ENCODE data around the gene KRT76.
"Not testable (repeated sequence)": the region's sequence is repeated elsewhere in the genome, so short reads cannot be mapped to it uniquely, and the experiment has no call there.

KRT76 gene

GRCh38 chr12:52781399-52782082 lies 4.4 kb upstream of the KRT76 start:
- DNase-seq (ENCODE audit: low read depth in 3 of 3), result no peak

GRCh38 chr12:52779914-52780313 lies 2.8 kb upstream of the KRT76 start:
- no peak for DNase-seq (ENCODE audit: low read depth in 3 of 3)

- DNase-seq (ENCODE audit: low read depth in 3 of 3), result no peak
These were observed 1.7 kb upstream of the KRT76 start for GRCh38 chr12:52778833-52779232.

GRCh38 chr12:52777566-52777965 lies 421 bp upstream of the KRT76 start:
- DNase-seq (ENCODE audit: low read depth in 3 of 3), result no peak

- no peak for DNase-seq (ENCODE audit: low read depth in 3 of 3)
These were observed 710 bp downstream of the KRT76 start for GRCh38 chr12:52776435-52776834.

GRCh38 chr12:52774629-52775250 lies 2.4 kb downstream of the KRT76 start:
- no peak for DNase-seq (ENCODE audit: low read depth in 3 of 3)

GRCh38 chr12:52772772-52773171 lies 4.4 kb downstream of the KRT76 start:
- no peak for DNase-seq (ENCODE audit: low read depth in 3 of 3)

- DNase-seq (ENCODE audit: low read depth in 3 of 3), result no peak
These were observed 5.0 kb downstream of the KRT76 start for GRCh38 chr12:52772188-52772587.

GRCh38 chr12:52771505-52771904 lies 5.6 kb downstream of the KRT76 start:
- DNase-seq (ENCODE audit: low read depth in 3 of 3), result no peak

DNA sequence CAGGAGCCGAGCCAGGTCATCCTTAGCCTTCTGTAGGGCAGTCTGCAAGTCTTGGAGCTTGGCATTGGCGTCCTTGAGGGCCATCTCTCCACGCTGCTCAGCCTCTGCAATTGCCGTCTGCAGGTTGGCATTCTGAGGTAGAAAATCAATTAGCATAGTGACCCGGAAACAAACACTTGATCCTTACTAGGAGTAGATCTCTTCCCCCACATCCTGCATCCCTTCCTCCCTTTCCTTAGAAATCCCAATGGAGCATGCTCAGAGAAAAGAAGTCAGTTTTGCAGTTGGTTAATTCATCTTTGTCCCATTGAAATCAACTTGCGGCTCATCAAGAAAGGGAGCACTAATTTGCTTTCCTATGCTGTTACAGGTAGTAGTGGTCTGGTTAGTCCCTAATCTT lies 6.1 kb downstream of the KRT76 start:
- DNase-seq (ENCODE audit: low read depth in 3 of 3), result no peak

GRCh38 chr12:52769946-52770345 lies 7.2 kb downstream of the KRT76 start:
- DNase-seq (ENCODE audit: low read depth in 3 of 3), result no peak

DNA sequence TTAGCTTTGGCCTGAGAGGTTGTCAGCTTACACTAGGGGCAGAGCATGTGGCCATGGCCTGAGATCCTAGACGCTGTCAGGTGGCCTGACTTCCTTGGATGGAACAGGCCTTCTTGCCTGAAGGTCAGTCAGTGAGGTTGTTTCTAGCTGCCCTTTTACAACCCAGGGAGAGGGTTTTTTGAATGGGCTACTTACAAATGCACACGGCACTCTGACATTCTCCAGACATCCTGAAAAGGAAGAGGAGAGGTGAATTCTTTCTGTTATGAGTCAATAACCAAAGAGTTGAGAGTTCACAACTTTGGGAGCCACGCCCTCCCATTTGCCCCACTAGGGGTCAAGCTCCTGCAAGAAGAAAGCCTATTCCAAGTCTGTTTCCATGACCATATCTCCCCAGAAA lies 7.8 kb downstream of the KRT76 start:
- no peak for DNase-seq (ENCODE audit: low read depth in 3 of 3)

DNA sequence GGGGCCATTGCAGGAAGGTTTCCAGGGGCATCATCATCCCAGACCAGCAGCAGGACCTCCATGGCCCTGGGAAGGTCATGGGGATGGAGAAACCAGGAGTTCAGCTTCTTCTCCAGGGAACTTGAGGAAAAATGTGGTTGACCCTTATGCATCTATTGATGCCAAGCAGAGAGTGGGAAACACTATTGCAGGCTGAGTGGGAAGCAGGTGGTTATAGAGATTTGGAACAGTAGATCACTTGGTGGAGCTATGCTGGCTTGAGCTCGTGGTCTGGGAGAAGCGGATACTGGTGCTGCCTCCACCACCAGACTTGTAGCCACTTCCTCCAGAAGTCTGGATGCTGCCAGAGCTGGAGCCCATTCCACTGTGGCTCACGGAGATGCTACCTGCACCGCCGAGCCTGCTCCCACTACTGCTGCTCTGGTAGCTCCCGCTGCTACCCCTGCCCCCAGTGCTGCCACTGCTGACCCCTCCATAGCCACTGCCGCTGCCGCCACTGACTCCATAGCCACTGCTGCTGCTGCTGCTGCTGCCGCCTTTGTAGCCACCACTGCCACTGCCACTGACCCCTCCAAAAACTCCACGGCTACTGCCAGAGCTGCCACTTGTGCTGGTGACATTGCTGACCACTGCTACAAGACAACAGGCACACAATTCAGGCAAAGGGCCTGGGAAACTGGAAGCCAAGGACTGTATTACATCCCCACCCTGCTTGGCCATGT lies 8.5 kb downstream of the KRT76 start:
- no peak for DNase-seq (ENCODE audit: low read depth in 3 of 3)

DNA sequence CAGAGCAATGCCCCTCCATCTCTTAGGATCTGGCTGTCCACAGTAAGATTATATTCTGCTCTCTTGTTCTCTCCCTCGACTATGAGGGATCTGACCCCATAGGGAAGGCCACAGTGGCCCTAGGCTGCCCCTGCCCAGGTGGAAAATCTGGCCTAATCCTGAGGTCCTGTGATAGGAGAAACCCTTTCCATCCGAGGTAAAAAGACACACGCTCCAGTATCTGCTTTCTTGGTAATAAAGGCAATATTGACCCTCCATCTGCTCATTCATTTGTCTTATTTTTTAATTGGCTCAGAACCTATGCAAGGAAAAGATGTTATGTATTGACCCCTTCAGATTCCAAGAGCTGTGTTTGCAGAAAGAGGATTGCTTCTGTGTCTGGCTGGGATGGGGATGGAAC lies 9.7 kb downstream of the KRT76 start:
- no peak for DNase-seq (ENCODE audit: low read depth in 3 of 3)

DNA sequence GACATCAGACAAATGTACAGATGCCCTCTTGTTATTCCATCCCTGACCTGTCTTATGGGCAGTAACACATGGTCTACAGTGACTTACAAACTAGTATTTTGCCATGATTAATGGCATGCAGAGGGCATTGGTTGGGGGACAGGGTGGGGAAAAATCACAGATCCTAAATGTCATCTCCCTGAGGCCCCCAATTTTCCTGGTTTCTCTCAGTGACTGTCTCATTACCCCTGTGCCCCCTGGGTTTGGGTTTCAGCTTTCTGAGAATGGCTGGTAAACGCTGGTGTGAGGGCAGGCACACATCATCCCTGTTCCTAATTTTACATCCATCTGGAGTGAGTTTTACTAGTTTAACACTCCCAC lies 10.1 kb downstream of the KRT76 start:
- no peak for DNase-seq (ENCODE audit: low read depth in 3 of 3)

DNA sequence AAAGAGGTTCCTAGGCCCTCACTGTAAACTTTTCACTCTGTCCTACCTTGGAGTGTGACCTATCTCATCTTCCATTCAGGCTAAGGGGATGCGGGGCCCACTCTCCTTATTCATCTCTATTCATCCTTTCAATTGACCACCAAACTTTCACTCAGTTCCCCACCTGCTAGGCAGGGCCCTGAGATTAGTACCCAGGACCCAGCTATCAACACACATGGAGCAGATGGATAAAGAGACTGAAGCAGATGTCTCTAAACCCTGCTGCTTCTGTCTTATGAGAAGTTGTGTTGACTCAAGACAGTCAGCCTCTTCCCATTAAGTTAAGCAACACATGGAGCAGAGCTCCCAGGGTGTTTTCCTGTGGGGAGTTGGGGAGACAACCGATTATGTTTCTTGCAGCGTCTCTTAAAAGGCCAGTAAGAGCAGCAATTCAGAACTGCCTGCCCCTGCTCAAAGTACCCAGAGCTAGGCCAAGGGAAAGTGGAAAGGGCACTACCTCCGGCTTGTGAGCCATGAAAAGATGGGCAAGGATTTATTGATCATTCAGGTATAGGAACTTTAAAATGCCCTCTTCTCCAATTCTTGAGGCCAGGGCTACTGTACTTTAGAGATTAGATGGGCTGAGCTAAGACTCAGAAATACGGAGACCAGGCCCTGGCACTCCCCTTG lies 10.7 kb downstream of the KRT76 start:
- DNase-seq (ENCODE audit: low read depth in 3 of 3), result no peak

DNA sequence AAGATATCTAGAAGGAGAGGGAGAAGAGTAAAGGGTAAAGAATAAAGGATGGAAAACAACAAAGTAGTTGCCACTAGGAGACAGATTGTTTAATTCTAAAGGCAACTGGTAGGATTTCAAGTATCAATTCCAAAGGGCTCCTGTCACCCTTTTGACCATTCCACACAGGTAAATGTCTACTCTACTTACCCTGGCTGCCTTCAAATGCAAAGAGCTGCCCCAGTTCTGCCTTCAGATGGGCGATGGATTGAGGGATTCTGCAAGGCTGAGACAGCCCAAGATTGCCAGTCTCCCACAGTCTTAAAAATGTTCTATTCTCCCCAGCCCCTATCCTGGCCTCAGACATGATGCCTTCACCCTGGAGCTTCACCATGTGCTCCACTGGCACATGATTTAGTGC lies 11.4 kb downstream of the KRT76 start:
- no peak for DNase-seq (ENCODE audit: low read depth in 3 of 3)

- DNase-seq (ENCODE audit: low read depth in 3 of 3), result no peak
These were observed 13.2 kb downstream of the KRT76 start for GRCh38 chr12:52763991-52764390.

DNA sequence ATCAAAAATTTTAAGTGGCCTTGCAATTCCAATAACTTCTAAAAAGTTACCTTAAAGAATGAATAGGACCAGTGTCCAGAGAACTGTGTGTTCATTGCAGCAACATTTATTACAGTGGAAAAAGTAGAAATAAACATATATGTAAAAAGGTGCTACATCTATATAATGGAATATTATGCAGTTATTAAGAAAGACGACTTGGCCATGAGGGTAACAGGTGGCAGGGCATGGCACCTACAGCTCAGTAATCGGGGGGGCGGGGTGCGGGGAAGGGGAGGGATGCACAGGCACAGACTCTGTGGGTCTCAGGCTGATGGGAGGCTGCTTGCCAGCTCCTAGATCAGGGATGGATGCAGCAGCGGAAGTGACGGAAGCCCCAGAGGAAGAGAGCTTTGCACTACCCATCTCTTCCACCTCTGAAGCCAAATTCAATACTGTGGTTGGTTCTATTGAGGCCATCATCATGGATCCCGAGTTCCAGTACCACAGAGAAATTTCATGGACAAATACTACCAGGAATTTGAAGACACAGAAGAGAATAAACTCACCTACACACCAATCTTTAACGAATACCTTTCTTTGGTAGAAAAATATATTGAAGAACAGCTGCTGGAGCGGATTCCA lies 14.0 kb downstream of the KRT76 start:
- DNase-seq (ENCODE audit: low read depth in 3 of 3), result no peak

GRCh38 chr12:52761802-52762201 lies 15.3 kb downstream of the KRT76 start:
- DNase-seq (ENCODE audit: low read depth in 3 of 3), result no peak

- DNase-seq (ENCODE audit: low read depth in 3 of 3), result not testable (repeated sequence)
These were observed 15.9 kb downstream of the KRT76 start for GRCh38 chr12:52761218-52761617.

DNA sequence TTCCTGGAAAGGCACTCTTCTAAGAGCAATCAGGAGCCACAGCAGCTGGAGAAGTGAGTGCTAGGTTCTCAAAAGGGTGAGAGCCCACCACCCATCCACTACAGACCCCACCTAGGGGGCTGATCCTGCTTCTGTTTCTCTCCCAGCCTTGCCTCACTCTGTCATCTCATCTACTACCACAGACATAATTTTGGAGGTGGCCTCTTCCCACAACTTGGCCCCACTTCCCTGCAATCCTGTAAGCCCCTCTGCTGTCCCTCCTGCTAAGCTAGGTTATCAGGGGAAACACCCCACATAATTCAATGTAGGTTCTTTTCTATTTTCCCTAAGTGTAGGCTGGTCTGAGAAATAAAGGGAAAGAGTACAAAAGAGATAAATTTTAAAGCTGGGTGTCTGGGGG lies 16.5 kb downstream of the KRT76 start:
- DNase-seq (ENCODE audit: low read depth in 3 of 3), result no peak

All from stimulated activated CD4-positive, alpha-beta T cell treated with anti-CD3 and anti-CD28 coated beads, TNF-alpha, amount 100 ng/mL, for 4 hours (primary cell).